Adrenal gland (tissue), 5 donors: ENCODE results near the gene DEPDC1B.

ENCODE experiments used
- CTCF ChIP-seq, 6 experiments: fragments of 450-650 bp in 4 of 6; fragments of 200-600 bp in 2 of 6; sonication (generic) in 1 of 6; IDR thresholded peaks; 1 replicate in 5 of 6; 2 replicates in 1 of 6; pipeline versions ENCODE4 v1.5.1 to v1.8.0; 2016 to 2021; ENCODE audit warnings: antibody characterized with exemption in 6 of 6, mild to moderate bottlenecking in 2 of 6, moderate library complexity in 1 of 6
- POLR2A ChIP-seq, 2 donors: fragments of 450-650 bp; IDR thresholded peaks; one replicate each; pipeline ENCODE4 v1.6.1; 2017; ENCODE audit warnings: antibody characterized with exemption in 2 of 2, mild to moderate bottlenecking in 2 of 2, moderate library complexity in 1 of 2
- donor health status: DM: no; HTN: no; CAD: no.

- no peak for TF ChIP-seq CTCF (IDR thresholded peaks at IDR 0.05)
- TF ChIP-seq POLR2A (IDR thresholded peaks at IDR 0.05), result no peak
These were observed 14.3 kb downstream of the DEPDC1B start for GRCh38 chr5:60685700-60686099.
